GM23248 (cell line): ENCODE measurements around the gene KLRC4.
"Not testable (repeated sequence)": the region's sequence is repeated elsewhere in the genome, so short reads cannot be mapped to it uniquely, and the experiment has no call there.

ENCODE experiments used
- EZH2 ChIP-seq: fragments of 200-600 bp; sonication (generic); IDR thresholded peaks from 2 replicates; pipeline ENCODE4 v1.6.1; 2018; ENCODE audit warnings: antibody characterized with exemption, mild to moderate bottlenecking; ENCODE audit not compliant: insufficient read depth, poor library complexity, severe bottlenecking
- EZH2phosphoT487 ChIP-seq: fragments of 200-600 bp; sonication (generic); IDR thresholded peaks from 2 replicates; pipeline ENCODE4 v1.6.1; 2018; ENCODE audit warnings: antibody characterized with exemption, moderate library complexity, mild to moderate bottlenecking, low read depth; ENCODE audit not compliant: insufficient read depth

DNA sequence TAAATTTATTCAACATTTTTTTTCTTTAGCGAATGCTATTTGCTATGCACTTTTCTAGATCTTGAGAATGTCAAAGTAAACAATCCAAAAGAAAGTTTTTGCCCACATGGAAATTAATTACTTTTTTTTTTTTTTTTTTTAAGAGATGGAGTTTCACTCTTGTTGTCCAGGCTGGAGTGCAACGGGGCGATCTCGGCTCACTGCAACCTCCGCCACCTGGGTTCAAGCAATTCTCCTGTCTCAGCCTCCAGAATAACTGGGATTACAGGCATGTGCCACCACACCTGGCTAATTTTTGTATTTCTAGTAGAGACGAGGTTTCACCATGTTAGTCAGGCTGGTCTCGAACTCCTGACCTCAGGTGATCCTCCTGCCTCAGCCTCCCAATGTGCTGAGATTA is 18.6 kb downstream of the KLRC4 start:
- TF ChIP-seq EZH2, EZH2phosphoT487: not testable (repeated sequence)
